ENCODE data around the gene ZNF580.
A peak's percentile ranks its signal among the peaks of the same experiment; 100 is the strongest.

ZNF580 gene

GRCh38 chr19:55601084-55601483 is 39.7 kb upstream of the ZNF580 start:
- TF ChIP-seq, protein P1, sequence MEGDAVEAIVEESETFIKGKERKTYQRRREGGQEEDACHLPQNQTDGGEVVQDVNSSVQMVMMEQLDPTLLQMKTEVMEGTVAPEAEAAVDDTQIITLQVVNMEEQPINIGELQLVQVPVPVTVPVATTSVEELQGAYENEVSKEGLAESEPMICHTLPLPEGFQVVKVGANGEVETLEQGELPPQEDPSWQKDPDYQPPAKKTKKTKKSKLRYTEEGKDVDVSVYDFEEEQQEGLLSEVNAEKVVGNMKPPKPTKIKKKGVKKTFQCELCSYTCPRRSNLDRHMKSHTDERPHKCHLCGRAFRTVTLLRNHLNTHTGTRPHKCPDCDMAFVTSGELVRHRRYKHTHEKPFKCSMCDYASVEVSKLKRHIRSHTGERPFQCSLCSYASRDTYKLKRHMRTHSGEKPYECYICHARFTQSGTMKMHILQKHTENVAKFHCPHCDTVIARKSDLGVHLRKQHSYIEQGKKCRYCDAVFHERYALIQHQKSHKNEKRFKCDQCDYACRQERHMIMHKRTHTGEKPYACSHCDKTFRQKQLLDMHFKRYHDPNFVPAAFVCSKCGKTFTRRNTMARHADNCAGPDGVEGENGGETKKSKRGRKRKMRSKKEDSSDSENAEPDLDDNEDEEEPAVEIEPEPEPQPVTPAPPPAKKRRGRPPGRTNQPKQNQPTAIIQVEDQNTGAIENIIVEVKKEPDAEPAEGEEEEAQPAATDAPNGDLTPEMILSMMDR (IDR thresholded peaks at IDR 0.05; ENCODE audit: low read length), result no peak
- TF ChIP-seq EZH2 (IDR thresholded peaks at IDR 0.05; ENCODE audit: borderline replicate concordance, low read length), result no peak
- Histone ChIP-seq H3K4me2 (ENCODE audit: low read length) (peak overlapping the region; percentile 78), H3K36me3 (ENCODE audit: insufficient read depth, low read length) (peaks cover 4% of the 10 kb centered on the region; the same call in 1 of the 2 replicates), H3K4me1 (ENCODE audit: insufficient read depth, low read length, severe bottlenecking) (peaks cover 17% of the 10 kb centered on the region), H3K79me2 (ENCODE audit: insufficient read depth, low read length) (no peaks in the 10 kb centered on the region), H3K27ac (ENCODE audit: low read depth, low read length, poor library complexity, severe bottlenecking) (peak overlapping the region; percentile 86), H3F3A (ENCODE audit: insufficient read depth, low read length) (no peaks in the 10 kb centered on the region; the same call in 1 of the 2 replicates), H2AFZ (ENCODE audit: low read length) (no peak overlapping the region), H3K4me3 (ENCODE audit: low read depth, low read length, poor library complexity, severe bottlenecking) (peak overlapping the region; percentile 67), H4K20me1 (ENCODE audit: insufficient read depth, low read length) (no peaks in the 10 kb centered on the region), H3K27me3 (ENCODE audit: insufficient read depth, low read length) (no peaks in the 10 kb centered on the region), H3K9ac (ENCODE audit: low read length) (peak overlapping the region; percentile 83), H3K9me3 (ENCODE audit: low read length) (no peaks in the 10 kb centered on the region), H3K9me2 (ENCODE audit: low read depth, low read length) (no peaks in the 10 kb centered on the region)

DNA sequence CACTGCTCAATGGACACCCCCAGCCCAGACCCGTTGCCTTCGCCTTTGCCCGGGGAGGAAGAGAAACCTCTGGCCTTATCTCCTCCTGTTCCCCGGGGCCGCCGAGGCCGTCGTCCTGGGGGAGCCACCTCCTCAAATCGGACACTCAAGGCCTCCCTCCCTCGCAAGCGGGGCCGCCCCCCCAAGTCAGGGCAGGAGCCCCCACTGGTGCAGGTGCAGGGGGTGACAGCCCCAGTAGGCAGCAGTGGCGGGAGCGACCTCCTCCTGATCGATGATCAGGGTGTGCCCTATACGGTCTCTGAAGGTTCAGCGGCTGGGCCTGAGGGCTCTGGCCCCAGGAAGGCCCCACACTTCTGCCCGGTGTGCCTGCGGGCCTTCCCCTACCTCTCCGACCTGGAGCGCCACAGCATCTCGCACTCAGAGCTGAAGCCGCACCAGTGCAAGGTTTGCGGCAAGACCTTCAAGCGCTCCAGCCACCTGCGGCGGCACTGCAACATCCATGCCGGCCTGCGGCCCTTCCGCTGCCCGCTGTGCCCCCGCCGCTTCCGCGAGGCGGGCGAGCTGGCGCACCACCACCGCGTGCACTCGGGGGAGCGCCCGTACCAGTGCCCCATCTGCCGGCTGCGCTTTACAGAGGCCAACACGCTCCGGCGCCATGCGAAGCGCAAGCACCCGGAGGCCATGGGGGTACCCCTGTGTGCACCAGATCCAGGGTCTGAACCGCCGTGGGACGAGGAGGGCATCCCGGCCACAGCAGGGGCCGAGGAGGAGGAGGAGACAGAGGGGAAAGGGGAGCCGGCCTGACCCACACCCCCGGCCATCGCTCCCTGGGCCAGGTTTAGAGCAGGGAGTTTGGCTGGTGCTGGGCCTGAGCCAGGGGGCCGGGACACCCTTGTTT is 38.4 kb upstream of the ZNF580 start:
- Histone ChIP-seq H3K4me3 (ENCODE audit: low read depth, low read length, poor library complexity, severe bottlenecking) (no peak overlapping the region), H3K4me1 (ENCODE audit: insufficient read depth, low read length, severe bottlenecking) (peaks cover 24% of the 10 kb centered on the region), H3K36me3 (ENCODE audit: insufficient read depth, low read length) (0 out of 2 replicates have a peak, but pooled peaks cover 6% of the 10 kb centered on the region), H3K27me3 (ENCODE audit: insufficient read depth, low read length) (no peaks in the 10 kb centered on the region), H3F3A (ENCODE audit: insufficient read depth, low read length) (no peaks in the 10 kb centered on the region; the same call in 1 of the 2 replicates), H4K20me1 (ENCODE audit: insufficient read depth, low read length) (no peaks in the 10 kb centered on the region), H3K9ac (ENCODE audit: low read length) (no peak overlapping the region), H2AFZ (ENCODE audit: low read length) (no peak overlapping the region), H3K9me2 (ENCODE audit: low read depth, low read length) (no peaks in the 10 kb centered on the region), H3K79me2 (ENCODE audit: insufficient read depth, low read length) (no peaks in the 10 kb centered on the region), H3K9me3 (ENCODE audit: low read length) (no peaks in the 10 kb centered on the region), H3K27ac (ENCODE audit: low read depth, low read length, poor library complexity, severe bottlenecking) (peak overlapping the region; percentile 86), H3K4me2 (ENCODE audit: low read length) (no peak overlapping the region)
- no peak for TF ChIP-seq EZH2 (IDR thresholded peaks at IDR 0.05; ENCODE audit: borderline replicate concordance, low read length)
- TF ChIP-seq, protein P1 (IDR thresholded peaks at IDR 0.05; ENCODE audit: low read length), result no peak

GRCh38 chr19:55603115-55603514 is 37.7 kb upstream of the ZNF580 start:
- Histone ChIP-seq H3K9ac (ENCODE audit: low read length) (no peak overlapping the region), H3F3A (ENCODE audit: insufficient read depth, low read length) (no peaks in the 10 kb centered on the region; the same call in 1 of the 2 replicates), H3K36me3 (ENCODE audit: insufficient read depth, low read length) (0 out of 2 replicates have a peak, but pooled peaks cover 6% of the 10 kb centered on the region), H3K4me1 (ENCODE audit: insufficient read depth, low read length, severe bottlenecking) (peaks cover 24% of the 10 kb centered on the region), H2AFZ (ENCODE audit: low read length) (no peak overlapping the region), H3K4me2 (ENCODE audit: low read length) (no peak overlapping the region), H3K9me3 (ENCODE audit: low read length) (no peaks in the 10 kb centered on the region), H3K27me3 (ENCODE audit: insufficient read depth, low read length) (no peaks in the 10 kb centered on the region), H4K20me1 (ENCODE audit: insufficient read depth, low read length) (no peaks in the 10 kb centered on the region), H3K4me3 (ENCODE audit: low read depth, low read length, poor library complexity, severe bottlenecking) (no peak overlapping the region), H3K79me2 (ENCODE audit: insufficient read depth, low read length) (no peaks in the 10 kb centered on the region), H3K9me2 (ENCODE audit: low read depth, low read length) (no peaks in the 10 kb centered on the region), H3K27ac (ENCODE audit: low read depth, low read length, poor library complexity, severe bottlenecking) (no peak overlapping the region)
- TF ChIP-seq, protein P1 (IDR thresholded peaks at IDR 0.05; ENCODE audit: low read length), result no peak
- TF ChIP-seq EZH2 (IDR thresholded peaks at IDR 0.05; ENCODE audit: borderline replicate concordance, low read length), result no peak
